SU-DHL-6 (cell line): ENCODE measurements around the gene PRDM16.

ENCODE experiments used
- CTCF ChIP-seq: fragments of 200-600 bp; sonication (generic); IDR thresholded peaks from one replicate; pipeline ENCODE4 v1.5.1; 2017; ENCODE audit warnings: antibody characterized with exemption, mild to moderate bottlenecking, low read length, moderate library complexity; ENCODE audit not compliant: insufficient read depth, poor library complexity, severe bottlenecking
- EZH2phosphoT487 ChIP-seq: fragments of 200-600 bp; sonication (generic), shearing (Covaris generic); conservative IDR thresholded peaks from 2 replicates; pipeline ENCODE4 v1.6.1; 2018; ENCODE audit warnings: mild to moderate bottlenecking, antibody characterized with exemption, low read length, moderate library complexity, mixed read lengths

DNA sequence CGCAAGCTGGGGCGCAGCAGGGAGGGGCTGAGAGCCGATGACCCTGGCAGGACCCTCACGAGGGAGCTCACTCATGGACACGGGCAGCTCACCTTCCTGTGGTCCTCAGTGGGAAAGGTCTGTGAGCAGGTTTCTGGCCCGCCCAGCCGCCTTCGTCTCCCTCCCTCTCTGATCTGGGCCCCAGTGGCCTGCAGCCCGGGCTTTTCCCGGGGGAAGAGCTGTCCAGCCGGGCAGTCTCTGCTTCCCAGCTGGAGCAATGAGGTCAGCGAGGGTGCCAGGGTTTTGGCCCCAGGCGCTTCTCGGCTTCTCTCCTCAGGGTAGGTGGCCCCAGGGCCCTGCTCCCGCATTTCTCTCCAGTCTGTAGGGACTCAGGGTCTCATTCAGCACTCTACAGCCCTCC is 363.3 kb downstream of the PRDM16 start:
- TF ChIP-seq CTCF: no peak
- TF ChIP-seq EZH2phosphoT487: no peak
